Non-pigmented ciliary epithelial cell (primary cell): ENCODE data around the gene GJB5.
"Not testable (repeated sequence)": the region's sequence is repeated elsewhere in the genome, so short reads cannot be mapped to it uniquely, and the experiment has no call there.

ENCODE experiments used
- DNase-seq: peaks from one replicate; pipeline ENCODE4 v3.0.0-alpha.2; 2010; ENCODE audit warnings: low read depth

The GJB5 gene

GRCh38 chr1:34754964-34755637, at the start of gene GJB5:
TSS of gene GJB5 (plus strand) at chr1:34755047. CDS start at chr1:34757331, 2,284 bp downstream.
- DNase-seq: no peak

GRCh38 chr1:34705077-34705476, 49.8 kb upstream of the GJB5 start:
- no peak for DNase-seq

DNA sequence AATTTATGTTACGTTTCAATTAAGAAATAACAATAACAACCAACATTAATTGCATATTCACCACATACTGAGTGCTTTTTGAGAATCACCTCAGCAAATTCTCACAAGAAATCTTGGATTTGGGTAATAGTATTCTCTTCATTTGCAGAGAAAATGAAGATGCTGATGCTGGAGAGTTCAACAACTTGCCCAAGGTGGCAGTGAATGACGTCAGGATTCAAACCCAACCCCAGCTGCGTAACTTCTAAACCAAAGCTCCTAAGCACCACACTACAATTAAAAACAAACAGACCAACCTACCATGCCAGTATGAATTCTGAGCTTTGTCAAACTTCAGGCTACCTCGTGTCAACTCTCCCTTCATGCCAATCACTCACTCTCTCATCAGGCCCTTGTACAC, 46.7 kb upstream of the GJB5 start:
- DNase-seq: no peak

DNA sequence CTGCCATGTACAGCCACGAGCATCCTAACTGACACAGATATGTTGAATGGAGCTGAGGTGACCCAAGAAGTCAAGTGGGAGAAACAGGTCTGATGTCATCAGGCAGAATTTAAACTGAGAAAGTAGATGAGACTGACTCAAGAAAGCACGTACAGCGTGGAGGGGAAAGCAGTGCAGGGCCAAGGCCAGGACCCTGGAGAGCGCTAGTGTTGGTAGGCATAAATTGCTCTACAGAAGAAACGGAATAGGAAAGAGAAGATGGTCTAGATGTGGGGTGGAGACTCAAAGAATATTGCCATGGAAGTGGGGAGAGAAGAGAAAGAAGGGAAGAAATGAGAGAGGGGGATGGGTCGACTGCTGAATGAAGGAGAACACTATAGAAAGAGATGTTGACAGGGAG, 45.3 kb upstream of the GJB5 start:
- DNase-seq: no peak

DNA sequence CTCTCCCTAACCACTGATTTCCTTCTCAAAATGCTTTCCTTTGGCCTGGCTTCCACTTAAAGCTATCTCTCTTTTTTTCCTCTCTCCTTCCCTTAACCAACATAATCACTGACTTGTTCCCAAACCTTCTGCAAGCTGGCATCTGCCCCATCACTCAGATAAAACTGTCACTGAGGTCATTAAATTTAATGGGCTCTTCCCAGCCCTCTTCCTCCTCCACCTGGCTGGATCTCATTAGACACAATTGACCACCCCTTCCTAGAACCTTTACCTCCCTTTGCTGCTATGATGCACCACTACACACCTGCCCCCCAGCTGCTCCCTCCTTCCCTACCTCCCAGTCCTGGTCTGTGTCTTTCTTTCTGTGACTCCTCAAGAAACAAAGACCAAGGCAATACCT, 44.0 kb upstream of the GJB5 start:
- no peak for DNase-seq

DNA sequence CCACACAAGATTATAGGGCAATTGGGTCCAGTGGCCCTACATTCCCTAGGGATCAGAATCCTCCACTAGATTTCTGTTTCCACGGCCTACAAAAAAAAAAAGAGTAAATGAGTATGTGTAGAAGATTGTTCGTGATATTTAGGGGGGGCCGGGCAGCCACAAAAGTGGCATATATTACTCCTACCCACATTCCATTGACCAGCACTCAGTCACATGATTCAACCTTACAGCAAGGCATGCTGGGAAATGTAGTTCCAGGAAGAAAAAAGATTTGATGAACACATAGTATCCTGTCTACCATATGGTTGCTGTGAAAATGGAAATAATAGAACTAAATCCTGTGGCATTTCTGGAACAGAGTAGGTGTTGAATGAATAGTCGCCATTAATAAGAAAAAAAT, 43.4 kb upstream of the GJB5 start:
- DNase-seq: no peak

- DNase-seq: no peak
These were observed 42.7 kb upstream of the GJB5 start for GRCh38 chr1:34712007-34712688.

GRCh38 chr1:34713443-34713842, 41.4 kb upstream of the GJB5 start:
- DNase-seq: no peak

DNA sequence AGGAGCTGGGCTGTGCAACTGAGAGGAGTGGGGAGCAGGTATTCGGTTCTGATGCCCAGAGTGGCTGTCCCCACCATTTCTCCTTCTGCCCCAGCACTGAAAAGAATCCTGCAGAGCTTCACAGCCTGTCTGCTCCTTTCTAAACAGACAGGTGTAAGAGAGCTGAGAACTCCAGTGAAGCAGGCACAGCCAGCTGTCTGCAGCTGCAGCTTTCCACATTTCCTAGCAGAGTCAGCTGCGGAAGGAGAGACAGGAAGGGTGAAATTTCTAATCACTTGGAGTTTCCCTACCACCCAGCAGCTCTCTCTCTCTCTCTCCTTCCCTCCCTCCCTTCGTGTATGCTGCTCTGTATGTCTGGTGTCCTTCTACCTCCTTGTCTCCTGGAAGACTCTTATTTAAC, 40.5 kb upstream of the GJB5 start:
- DNase-seq: no peak

GRCh38 chr1:34715139-34715538, 39.7 kb upstream of the GJB5 start:
- DNase-seq: no peak

GRCh38 chr1:34721241-34721640, 33.6 kb upstream of the GJB5 start:
- DNase-seq: no peak

DNA sequence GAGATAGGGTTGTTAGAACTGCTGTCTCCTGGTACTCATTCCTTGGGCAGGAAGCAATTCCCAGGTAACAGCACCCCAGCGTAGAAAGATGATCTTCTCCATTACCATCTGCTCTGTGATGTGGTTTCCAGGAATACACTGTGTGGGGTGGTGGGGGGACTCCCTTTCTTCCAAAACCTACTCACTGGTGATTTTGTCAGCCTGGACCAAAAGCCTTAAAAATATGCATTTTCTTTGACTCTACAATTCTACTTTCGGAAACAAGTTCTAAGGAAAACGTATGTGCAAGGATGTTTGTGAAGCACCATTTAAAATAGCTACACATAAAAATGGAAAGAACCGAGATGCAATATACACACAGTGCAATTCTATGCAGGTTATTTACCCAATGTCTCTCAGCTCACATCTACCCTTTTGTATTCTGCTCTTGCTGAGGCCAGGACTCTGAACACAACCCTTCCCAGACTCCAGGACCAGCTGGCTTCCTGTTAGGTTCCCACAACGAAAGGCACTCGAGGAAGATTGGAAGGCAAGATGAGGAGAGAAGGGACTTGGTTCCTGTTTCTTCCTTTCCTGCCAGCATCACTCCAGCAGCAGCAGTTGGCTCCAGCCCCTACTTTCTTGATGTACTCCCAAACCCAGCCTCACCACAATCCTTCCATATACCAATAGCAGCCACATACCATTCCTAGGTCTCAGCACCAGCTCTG, 33.0 kb upstream of the GJB5 start:
- no peak for DNase-seq

DNA sequence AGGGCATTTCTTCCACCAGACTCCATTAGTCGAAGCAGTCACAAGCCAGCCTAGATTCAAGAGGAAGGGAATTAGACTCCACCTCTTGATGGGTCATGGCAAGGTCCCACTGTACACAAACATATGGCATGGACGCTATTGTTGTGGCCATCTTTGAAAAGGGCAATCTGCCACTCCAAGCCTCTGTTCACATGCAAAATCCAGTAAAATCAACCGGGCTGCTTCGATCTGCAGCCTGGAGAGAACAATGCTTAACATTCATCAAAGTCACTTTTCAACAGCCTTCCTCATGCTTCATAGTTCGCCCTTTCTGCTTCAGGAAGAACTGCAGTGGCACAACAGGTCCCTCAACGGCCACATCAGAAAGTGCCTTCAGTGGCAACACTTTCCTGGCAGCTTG, 28.0 kb upstream of the GJB5 start:
- DNase-seq: no peak

- no peak for DNase-seq
These were observed 24.4 kb upstream of the GJB5 start for GRCh38 chr1:34730485-34730884.

- DNase-seq: not testable (repeated sequence)
These were observed 22.0 kb upstream of the GJB5 start for GRCh38 chr1:34732831-34733230.

DNA sequence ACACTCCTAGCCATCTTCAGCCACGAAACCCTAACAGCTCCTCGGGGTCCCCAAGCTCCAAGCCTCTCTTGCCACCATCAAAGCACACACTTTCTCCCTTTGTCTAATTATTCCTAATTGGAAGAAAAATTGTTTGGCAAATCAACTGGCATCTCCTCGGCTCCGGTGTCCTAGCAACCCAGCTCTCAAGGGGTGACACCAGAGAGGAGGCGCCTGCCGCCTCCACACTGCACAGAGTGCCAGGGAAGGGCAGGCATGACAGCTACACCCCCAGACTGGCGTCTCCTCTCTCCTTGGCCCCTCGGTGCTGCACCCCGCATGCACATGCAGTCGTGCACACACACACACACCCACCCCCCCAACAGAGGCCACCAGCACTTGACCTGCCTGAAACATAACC, 18.2 kb upstream of the GJB5 start:
- no peak for DNase-seq

- DNase-seq: not testable (repeated sequence)
These were observed 17.6 kb upstream of the GJB5 start for GRCh38 chr1:34737236-34737635.

- DNase-seq: no peak
These were observed 15.2 kb upstream of the GJB5 start for GRCh38 chr1:34739613-34740012.

DNA sequence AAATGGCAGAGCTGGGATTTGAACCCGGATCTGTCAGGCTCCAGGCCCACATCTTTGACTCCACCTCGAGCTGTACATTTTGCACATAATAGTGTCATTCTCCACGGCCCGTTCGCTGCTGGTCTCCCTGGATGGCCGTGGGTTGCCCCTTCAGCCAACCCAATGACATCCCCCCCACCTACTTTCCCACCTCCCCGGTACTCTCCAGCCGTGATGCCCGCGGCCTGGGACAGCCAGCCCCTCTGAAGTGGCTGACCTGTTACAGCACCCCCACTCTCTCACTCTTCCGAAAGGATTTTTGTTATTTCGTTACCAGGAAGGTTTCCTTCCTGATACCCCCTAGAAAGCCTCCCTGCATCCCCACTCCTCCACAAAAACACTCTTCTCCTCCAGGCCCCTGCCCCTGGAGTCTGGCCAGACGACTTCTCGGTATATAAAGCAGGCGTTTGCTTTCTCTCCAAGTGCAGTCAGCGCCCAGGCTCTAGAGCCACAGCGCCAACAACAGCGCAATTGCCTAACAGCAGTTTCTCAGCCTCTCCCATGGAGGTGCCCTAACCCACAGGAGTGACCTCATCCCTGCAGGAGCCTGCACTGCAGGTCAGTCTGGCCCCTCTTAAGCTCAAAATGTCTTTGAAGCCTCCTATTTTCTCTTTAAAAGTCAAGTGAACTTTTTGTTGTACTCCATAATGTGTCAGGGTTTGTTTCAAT, 14.5 kb upstream of the GJB5 start:
- no peak for DNase-seq

DNA sequence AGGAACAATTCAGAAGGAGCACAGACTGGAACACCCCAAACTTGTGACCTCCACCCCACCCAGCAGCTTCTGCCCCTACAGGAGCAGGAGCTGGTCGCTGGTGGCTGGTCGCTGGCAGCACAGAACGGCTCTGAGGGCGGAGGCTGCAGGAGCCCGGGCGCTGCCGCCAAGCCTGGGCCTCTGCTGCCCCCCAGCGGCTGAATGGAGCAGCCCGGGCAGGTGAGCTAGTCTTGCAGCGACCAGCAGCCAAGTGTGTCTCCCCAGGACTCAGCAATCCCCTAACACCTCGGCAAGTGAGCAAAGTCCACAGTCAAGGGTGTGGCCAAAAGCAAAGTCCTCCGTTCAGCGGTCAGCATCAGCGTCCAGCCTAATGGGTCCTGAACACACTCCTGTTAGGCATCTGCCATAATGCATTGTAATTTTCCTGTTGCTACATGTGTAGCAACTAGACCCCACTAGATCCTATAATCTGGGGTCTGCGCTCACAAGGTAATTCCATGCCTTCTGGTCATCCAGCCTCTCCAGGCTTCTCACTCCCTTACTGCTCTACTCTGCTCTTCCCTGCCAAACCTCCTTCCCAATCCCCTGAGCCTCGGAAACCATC, 12.1 kb upstream of the GJB5 start:
- DNase-seq: peak; percentile 8

DNA sequence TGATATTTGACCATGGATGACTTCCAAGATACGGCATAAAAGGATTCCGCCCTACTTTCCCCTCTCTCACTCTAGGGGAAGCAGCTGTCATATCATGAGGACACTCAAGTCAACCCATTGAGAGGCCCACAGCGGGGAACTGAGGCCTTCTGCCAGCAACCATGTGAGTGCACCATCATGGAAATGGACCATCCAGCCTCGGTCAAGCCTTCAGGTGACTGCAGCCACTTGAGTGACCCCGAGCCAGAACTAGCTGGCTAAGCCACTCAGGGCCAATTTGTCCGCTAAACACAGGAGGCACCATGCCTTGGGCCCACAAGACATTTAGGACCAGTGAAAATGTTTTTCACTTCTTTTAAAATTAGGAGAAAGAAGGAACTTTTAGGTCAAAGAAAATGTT, 11.1 kb upstream of the GJB5 start:
- no peak for DNase-seq

DNA sequence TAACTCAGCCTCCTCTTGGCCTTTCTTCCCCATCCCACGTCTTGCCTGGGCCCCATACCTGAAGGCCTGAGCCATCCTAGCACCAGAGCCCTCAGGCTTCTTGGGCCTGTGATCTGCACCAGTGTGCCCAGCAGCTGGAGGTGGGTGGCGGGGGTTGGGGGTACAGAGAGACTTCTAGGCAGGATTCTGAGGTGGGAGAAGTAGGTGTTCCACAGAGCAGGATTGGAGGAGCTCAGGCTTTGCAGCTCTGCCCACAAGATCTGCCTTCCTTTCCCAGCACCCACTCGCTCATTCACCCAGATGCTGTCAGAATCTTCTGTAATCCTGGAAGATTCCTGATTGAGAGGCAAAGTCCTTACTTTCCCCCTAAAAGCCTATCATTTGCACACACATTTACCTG, 10.0 kb upstream of the GJB5 start:
- DNase-seq: no peak
